Astrocyte (in vitro differentiated cells and primary cell): ENCODE results near the gene CGN.
"Not testable (repeated sequence)": the region's sequence is repeated elsewhere in the genome, so short reads cannot be mapped to it uniquely, and the experiment has no call there.

Source experiments
- EZH2 ChIP-seq: IDR thresholded peaks from 2 replicates; pipeline ENCODE4 v1.6.1; 2012; ENCODE audit warnings: mild to moderate bottlenecking, low read length, inconsistent platforms; ENCODE audit not compliant: insufficient read depth
- TF ChIP-seq, protein P1 (sequence below): IDR thresholded peaks from 2 replicates; pipeline ENCODE4 v1.5.1; 2011; ENCODE audit warnings: low read depth, mild to moderate bottlenecking, inconsistent platforms, low read length, moderate library complexity; ENCODE audit not compliant: insufficient read depth

DNA sequence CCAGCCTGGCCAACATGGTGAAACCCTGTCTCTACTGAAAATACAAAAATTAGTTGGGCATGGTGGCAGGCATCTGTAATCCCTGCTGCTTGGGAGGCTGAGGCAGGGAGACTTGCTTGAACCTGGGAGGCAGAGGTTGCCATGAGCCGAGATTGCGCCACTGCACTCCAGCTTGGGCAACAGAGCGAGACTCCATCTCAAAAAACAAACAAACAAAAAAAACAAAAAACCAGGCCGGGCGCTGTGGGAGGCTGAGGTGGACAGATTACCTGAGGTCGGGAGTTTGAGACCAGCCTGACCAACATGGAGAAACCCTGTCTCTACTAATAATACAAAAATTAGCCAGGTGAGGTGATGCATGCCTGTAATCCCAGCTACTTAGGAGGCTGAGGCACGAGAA, 11.2 kb downstream of the CGN start:
- TF ChIP-seq, protein P1, sequence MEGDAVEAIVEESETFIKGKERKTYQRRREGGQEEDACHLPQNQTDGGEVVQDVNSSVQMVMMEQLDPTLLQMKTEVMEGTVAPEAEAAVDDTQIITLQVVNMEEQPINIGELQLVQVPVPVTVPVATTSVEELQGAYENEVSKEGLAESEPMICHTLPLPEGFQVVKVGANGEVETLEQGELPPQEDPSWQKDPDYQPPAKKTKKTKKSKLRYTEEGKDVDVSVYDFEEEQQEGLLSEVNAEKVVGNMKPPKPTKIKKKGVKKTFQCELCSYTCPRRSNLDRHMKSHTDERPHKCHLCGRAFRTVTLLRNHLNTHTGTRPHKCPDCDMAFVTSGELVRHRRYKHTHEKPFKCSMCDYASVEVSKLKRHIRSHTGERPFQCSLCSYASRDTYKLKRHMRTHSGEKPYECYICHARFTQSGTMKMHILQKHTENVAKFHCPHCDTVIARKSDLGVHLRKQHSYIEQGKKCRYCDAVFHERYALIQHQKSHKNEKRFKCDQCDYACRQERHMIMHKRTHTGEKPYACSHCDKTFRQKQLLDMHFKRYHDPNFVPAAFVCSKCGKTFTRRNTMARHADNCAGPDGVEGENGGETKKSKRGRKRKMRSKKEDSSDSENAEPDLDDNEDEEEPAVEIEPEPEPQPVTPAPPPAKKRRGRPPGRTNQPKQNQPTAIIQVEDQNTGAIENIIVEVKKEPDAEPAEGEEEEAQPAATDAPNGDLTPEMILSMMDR, result not testable (repeated sequence)
- TF ChIP-seq EZH2, result not testable (repeated sequence)
